HepG2 (cell line): ENCODE results near the gene DAGLB. TPM values are rescaled to one million over a fixed set of nuclear protein-coding genes. Genes with fewer than 3 reads are reported as not detected.

Experiments used
- ATAC-seq: fragments of 200-7000 bp; cut with Tn5 transposase; 3 replicates; pipeline ENCODE4 v1.9.1; 2020; ENCODE audit warnings: mild to moderate bottlenecking, moderate library complexity
- BruUV-seq: library from RNA; stranded (reverse); fragments of 400-500 nt; replicated peaks from 2 replicates; lab custom pipeline; 2021; lab: Mats Ljungman, UMichigan
- CTCF ChIA-PET: fragments of 300-600 bp; formaldehyde crosslinking; extraction: SDS; loops from one replicate; lab custom pipeline; 2021; ENCODE audit warnings: low total read pairs, inconsistent platforms, low intra/inter-chr PET ratio; lab: Yijun Ruan, JAX
- POLR2A ChIA-PET: fragments of 350-600 bp; sonication (Branson Sonifier 250); formaldehyde crosslinking; loops from one replicate; lab custom pipeline; 2020; ENCODE audit warnings: antibody characterized with exemption, inconsistent platforms; lab: Yijun Ruan, JAX
- DNase-seq: peaks from one replicate; pipeline ENCODE4 v3.0.0-alpha.2; 2015; ENCODE audit warnings: low spot score
- FAIRE-seq: peaks from 3 replicates; lab custom pipeline; 2011; peaks lifted over from hg19 to GRCh38; lab: Jason Lieb, UNC
- H2AFZ ChIP-seq: one replicate; pipeline ENCODE4 v1.6.1; 2011; ENCODE audit warnings: low read length, inconsistent platforms
- H3K27ac ChIP-seq: fragments of 300-600 bp; 3 replicates; pipeline ENCODE4 v1.8.0; 2011; ENCODE audit warnings: mixed run types, mild to moderate bottlenecking, mixed read lengths, low read length, inconsistent platforms; ENCODE audit not compliant: insufficient read depth; ENCODE audit errors: extremely low read length
- H3K27me3 ChIP-seq, 2 experiments: fragments of 200-600 bp in 1 of 2; 2 replicates in 1 of 2; 3 replicates in 1 of 2; pipeline versions ENCODE4 v1.6.0 to v1.8.0; 2011; ENCODE audit warnings: low read length in 2 of 2, mild to moderate bottlenecking in 2 of 2, moderate library complexity in 2 of 2, inconsistent platforms in 1 of 2; ENCODE audit not compliant: insufficient read depth in 2 of 2, control insufficient read depth in 1 of 2
- H3K36me3 ChIP-seq, 2 experiments: fragments of 200-600 bp in 1 of 2; replicated peaks in 1 of 2; 2 replicates in 1 of 2; 3 replicates in 1 of 2; pipeline versions ENCODE4 v1.5.1 to v1.8.0; 2011; ENCODE audit warnings: low read length in 2 of 2, inconsistent platforms in 1 of 2; ENCODE audit not compliant: insufficient read depth in 2 of 2, control insufficient read depth in 1 of 2
- H3K4me1 ChIP-seq: 2 replicates; pipeline ENCODE4 v1.5.1; 2012; ENCODE audit warnings: low read length, inconsistent platforms; ENCODE audit not compliant: insufficient read depth
- H3K4me2 ChIP-seq: 2 replicates; pipeline ENCODE4 v1.6.0; 2011; ENCODE audit warnings: low read depth, low read length, inconsistent platforms
- H3K4me3 ChIP-seq, 3 experiments: fragments of 200-600 bp in 1 of 3; sonication (generic), shearing (Covaris generic) in 1 of 3; replicated peaks in 1 of 3; 2 replicates each; pipeline ENCODE4 v1.5.1; 2011 to 2016; ENCODE audit warnings: low read length in 3 of 3, inconsistent platforms in 2 of 3, low read depth in 2 of 3, mild to moderate bottlenecking in 2 of 3, control low read depth in 1 of 3, mixed read lengths in 1 of 3; ENCODE audit not compliant: insufficient read depth in 1 of 3
- H3K79me2 ChIP-seq: one replicate; pipeline ENCODE4 v1.6.1; 2011; ENCODE audit warnings: low read length, inconsistent platforms; ENCODE audit not compliant: insufficient read depth
- H3K9ac ChIP-seq: 2 replicates; pipeline ENCODE4 v1.6.0; 2011; ENCODE audit warnings: mild to moderate bottlenecking, low read depth, low read length, inconsistent platforms; ENCODE audit not compliant: insufficient read depth
- H3K9me3 ChIP-seq: 2 replicates; pipeline ENCODE4 v1.5.1; 2012; ENCODE audit warnings: mild to moderate bottlenecking, low read length
- H4K20me1 ChIP-seq: 2 replicates; pipeline ENCODE4 v1.6.0; 2011; ENCODE audit warnings: inconsistent platforms, mild to moderate bottlenecking, low read length, moderate library complexity; ENCODE audit not compliant: insufficient read depth
- ATAD3A ChIP-seq: sonication (generic); formaldehyde crosslinking; IDR thresholded peaks from 2 replicates; pipeline ENCODE4 v1.4.0; 2020; ENCODE audit warnings: missing genetic modification reagents
- CHD4 ChIP-seq: fragments of 200-600 bp; sonication (generic); IDR thresholded peaks from 2 replicates; pipeline ENCODE4 v1.7.0; 2017; ENCODE audit warnings: mild to moderate bottlenecking, low read length, borderline replicate concordance
- EED ChIP-seq: sonication (generic); formaldehyde crosslinking; IDR thresholded peaks from 2 replicates; pipeline ENCODE4 v1.5.0; 2020; ENCODE audit warnings: mild to moderate bottlenecking, missing genetic modification reagents
- KMT2A ChIP-seq: sonication (generic); formaldehyde crosslinking; IDR thresholded peaks from 2 replicates; pipeline ENCODE4 v1.4.0; 2020; ENCODE audit warnings: missing genetic modification reagents
- TP53 ChIP-seq: sonication (generic); formaldehyde crosslinking; conservative IDR thresholded peaks from 2 replicates; pipeline ENCODE4 v1.4.0; 2020; ENCODE audit warnings: missing genetic modification reagents
- ZNF776 ChIP-seq: sonication (generic); formaldehyde crosslinking; IDR thresholded peaks from 2 replicates; pipeline ENCODE4 v1.4.0; 2020; ENCODE audit warnings: mild to moderate bottlenecking, missing genetic modification reagents
- WGBS: methylation state at CpG from one replicate; pipeline ENCODE4 v1.1.6; 2017; ENCODE audit warnings: low lambda C conversion rate; 5-methylcytosine and 5-hydroxymethylcytosine counted together
- in situ Hi-C: cut with HindIII; loops from 2 replicates; pipeline ENCODE4 v1.10.0; 2017; ENCODE audit warnings: low pct_unique_long_range_greater_than_20kb; ENCODE audit not compliant: extremely low pct_ligation_motif_present
- intact Hi-C: fragments of 100-400 bp; cut with micrococcal nuclease; formaldehyde crosslinking; loops from one replicate; pipeline ENCODE4 v1.10.0; 2022; ENCODE audit not compliant: unreplicated experiment
- polyA plus RNA-seq, 8 experiments: library from polyadenylated mRNA; depleted of rRNA in 3 of 8; stranded (reverse) in 7 of 8; unstranded in 1 of 8; fragments of >200 nt; fragmentation: Illumina TruSeq in 4 of 8; extraction: Trizol in 4 of 8; gene quantifications; 2 replicates each; pipeline versions ENCODE4 v1.2.1 to v1.2.3, GENCODE V29; 2011 to 2016; ENCODE audit warnings: low read depth in 4 of 8, missing spikeins in 1 of 8, mixed read lengths in 1 of 8; ENCODE audit not compliant: insufficient read depth in 1 of 8
- total RNA-seq, 5 experiments: library from RNA; depleted of rRNA; stranded (reverse); fragments of >200 nt; fragmentation: Illumina TruSeq; extraction: Trizol; gene quantifications; 2 replicates each; pipeline ENCODE4 v1.2.3, GENCODE V29; 2016; ENCODE audit warnings: low read depth in 1 of 5
- TF ChIP-seq, protein P1 (sequence below): sonication (generic); formaldehyde crosslinking; IDR thresholded peaks from 2 replicates; pipeline ENCODE4 v1.5.1; 2020; ENCODE audit warnings: mild to moderate bottlenecking, missing genetic modification reagents, moderate library complexity
- TF ChIP-seq, protein P2 (sequence below): IDR thresholded peaks from 2 replicates; pipeline ENCODE4 v1.6.1; 2016; ENCODE audit warnings: mild to moderate bottlenecking, missing biosample characterization, missing genetic modification reagents
- TF ChIP-seq, protein P3 (sequence below): sonication (generic); formaldehyde crosslinking; IDR thresholded peaks from 2 replicates; pipeline ENCODE4 v1.4.0; 2020; ENCODE audit warnings: missing genetic modification reagents

The DAGLB gene
- total and polyA plus RNA-seq, 2 of the 13 experiments (the other 11 are each of a cell fraction or from before 2014, with no cell fraction given): 7.9 to 9.8 TPM

DNA sequence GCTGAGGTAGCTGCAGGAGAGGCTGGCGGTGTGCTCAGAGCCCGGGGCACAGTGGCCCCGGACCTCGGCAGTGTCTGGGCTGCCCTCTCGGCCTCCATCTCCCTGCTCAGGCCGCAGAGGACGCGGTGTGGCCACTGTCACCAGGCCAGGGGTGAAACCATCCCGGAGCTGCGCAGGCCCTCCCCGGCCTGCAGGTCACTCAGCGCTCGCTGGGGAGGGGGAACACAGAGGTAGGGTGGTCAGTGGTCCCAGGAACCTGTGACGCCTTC, 49.8 kb upstream of the DAGLB start:
- no peaks in the 10 kb centered on the region for H3K36me3 ChIP-seq
- POLR2A ChIA-PET: no interaction called here

DNA sequence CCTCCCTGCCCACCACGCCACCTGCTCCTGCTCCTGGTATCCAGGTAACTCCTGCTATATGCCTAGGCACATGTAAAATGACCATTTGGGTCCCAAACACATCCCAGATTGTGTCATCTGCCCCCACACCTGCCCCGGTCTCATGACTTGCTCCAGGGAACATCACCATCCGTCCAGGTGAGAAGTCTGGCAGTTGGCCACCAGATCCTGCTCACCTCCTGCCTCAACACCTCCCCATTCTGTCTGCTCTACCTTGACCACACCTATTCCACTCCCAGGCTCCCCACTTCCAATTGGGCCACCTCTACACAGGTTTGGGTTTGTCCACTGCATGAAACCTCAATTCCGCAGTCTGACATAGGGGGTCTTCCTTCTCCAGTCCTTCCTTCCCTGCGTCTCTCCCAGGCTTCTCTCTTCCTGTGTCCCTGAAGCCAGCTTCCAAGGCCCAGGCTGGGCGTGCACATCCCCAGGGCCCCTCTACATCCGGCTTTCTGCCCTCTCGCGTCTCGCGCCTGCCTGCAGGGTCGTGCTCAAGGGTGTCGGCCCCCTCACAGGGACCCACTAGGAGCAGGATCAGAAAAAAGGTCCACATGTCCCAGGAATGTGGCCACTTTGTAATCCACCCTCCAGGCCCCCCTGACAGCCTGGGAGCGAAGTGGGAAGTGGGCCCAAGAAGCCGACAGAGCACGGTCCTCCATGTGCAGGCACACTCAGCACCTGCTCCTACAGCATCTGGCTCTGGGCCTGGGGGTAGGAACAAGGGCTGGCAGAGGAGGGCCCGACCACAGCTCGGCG, 49.3 kb upstream of the DAGLB start:
- Histone ChIP-seq H3K79me2 (no peaks in the 10 kb centered on the region), H3K9me3 (no peaks in the 10 kb centered on the region), H3K4me2 (peak overlapping the region; percentile 43), H3K27ac (no peak overlapping the region), H3K9ac (no peak overlapping the region), H3K4me3 (peak overlapping the region in 1 of 3 experiments; percentile 3; a peak in 2 of 6 replicates), H3K27me3 (peaks cover 13 to 67% of the 10 kb centered on the region in 2 experiments; a peak in 4 of 5 replicates), H3K36me3 (no peaks in the 10 kb centered on the region), H2AFZ (no peak overlapping the region), H4K20me1 (no peaks in the 10 kb centered on the region), H3K4me1 (no peaks in the 10 kb centered on the region)
- ChIA-PET CTCF (no interaction called here), POLR2A (no interaction called here)
- FAIRE-seq: no peak
- in situ Hi-C loops (no loop called here), intact Hi-C loops (no loop called here)
- WGBS: 27% methylated on average over 14 of the region's 19 CpGs
- ATAC-seq: peak; percentile 36
- no peak for DNase-seq
- BruUV-seq: no TSS peak
- no peak for TF ChIP-seq CHD4
- TF ChIP-seq, protein P1, sequence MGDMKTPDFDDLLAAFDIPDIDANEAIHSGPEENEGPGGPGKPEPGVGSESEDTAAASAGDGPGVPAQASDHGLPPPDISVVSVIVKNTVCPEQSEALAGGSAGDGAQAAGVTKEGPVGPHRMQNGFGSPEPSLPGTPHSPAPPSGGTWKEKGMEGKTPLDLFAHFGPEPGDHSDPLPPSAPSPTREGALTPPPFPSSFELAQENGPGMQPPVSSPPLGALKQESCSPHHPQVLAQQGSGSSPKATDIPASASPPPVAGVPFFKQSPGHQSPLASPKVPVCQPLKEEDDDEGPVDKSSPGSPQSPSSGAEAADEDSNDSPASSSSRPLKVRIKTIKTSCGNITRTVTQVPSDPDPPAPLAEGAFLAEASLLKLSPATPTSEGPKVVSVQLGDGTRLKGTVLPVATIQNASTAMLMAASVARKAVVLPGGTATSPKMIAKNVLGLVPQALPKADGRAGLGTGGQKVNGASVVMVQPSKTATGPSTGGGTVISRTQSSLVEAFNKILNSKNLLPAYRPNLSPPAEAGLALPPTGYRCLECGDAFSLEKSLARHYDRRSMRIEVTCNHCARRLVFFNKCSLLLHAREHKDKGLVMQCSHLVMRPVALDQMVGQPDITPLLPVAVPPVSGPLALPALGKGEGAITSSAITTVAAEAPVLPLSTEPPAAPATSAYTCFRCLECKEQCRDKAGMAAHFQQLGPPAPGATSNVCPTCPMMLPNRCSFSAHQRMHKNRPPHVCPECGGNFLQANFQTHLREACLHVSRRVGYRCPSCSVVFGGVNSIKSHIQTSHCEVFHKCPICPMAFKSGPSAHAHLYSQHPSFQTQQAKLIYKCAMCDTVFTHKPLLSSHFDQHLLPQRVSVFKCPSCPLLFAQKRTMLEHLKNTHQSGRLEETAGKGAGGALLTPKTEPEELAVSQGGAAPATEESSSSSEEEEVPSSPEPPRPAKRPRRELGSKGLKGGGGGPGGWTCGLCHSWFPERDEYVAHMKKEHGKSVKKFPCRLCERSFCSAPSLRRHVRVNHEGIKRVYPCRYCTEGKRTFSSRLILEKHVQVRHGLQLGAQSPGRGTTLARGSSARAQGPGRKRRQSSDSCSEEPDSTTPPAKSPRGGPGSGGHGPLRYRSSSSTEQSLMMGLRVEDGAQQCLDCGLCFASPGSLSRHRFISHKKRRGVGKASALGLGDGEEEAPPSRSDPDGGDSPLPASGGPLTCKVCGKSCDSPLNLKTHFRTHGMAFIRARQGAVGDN: peak; percentile 45
- TF ChIP-seq ATAD3A (CRISPR knock-in tag): no peak
- no peak for TF ChIP-seq TP53 (CRISPR knock-in tag)
- TF ChIP-seq, protein P2, sequence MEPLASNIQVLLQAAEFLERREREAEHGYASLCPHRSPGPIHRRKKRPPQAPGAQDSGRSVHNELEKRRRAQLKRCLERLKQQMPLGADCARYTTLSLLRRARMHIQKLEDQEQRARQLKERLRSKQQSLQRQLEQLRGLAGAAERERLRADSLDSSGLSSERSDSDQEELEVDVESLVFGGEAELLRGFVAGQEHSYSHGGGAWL (CRISPR knock-in tag): no peak
- TF ChIP-seq, protein P3, sequence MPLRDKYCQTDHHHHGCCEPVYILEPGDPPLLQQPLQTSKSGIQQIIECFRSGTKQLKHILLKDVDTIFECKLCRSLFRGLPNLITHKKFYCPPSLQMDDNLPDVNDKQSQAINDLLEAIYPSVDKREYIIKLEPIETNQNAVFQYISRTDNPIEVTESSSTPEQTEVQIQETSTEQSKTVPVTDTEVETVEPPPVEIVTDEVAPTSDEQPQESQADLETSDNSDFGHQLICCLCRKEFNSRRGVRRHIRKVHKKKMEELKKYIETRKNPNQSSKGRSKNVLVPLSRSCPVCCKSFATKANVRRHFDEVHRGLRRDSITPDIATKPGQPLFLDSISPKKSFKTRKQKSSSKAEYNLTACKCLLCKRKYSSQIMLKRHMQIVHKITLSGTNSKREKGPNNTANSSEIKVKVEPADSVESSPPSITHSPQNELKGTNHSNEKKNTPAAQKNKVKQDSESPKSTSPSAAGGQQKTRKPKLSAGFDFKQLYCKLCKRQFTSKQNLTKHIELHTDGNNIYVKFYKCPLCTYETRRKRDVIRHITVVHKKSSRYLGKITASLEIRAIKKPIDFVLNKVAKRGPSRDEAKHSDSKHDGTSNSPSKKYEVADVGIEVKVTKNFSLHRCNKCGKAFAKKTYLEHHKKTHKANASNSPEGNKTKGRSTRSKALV (CRISPR knock-in tag): no peak
- 0 out of 2 replicates have a peak, but pooled peaks have one; percentile 27 for TF ChIP-seq EED

More for the DNA sequence above, 49.8 kb upstream of the DAGLB start:
- DNase-seq (no peak), FAIRE-seq (no peak), ATAC-seq (peak; percentile 41)
- no peaks in the 10 kb centered on the region for H4K20me1 ChIP-seq
- no peak for TF ChIP-seq KMT2A (CRISPR knock-in tag)
- 0 out of 2 replicates have a peak, but pooled peaks have one; percentile 9 for TF ChIP-seq ZNF776 (CRISPR knock-in tag)
- no peaks in the 10 kb centered on the region for H3K4me1 ChIP-seq
- no peaks in the 10 kb centered on the region for H3K9me3 ChIP-seq
- H3K4me2 ChIP-seq: peak overlapping the region; percentile 43
- H3K27me3 ChIP-seq: peaks cover 13 to 72% of the 10 kb centered on the region in 2 experiments; a peak in 4 of 5 replicates
- H3K4me3 ChIP-seq: peak overlapping the region in 1 of 3 experiments; percentile 3; a peak in 2 of 6 replicates
- no TSS peak for BruUV-seq
- in situ Hi-C loops: no loop called here
- CTCF ChIA-PET: no interaction called here
- intact Hi-C loops: no loop called here
- no CpG with 5 or more reads among the region's 14 CpGs for WGBS
- H2AFZ ChIP-seq: no peak overlapping the region
- no peak overlapping the region for H3K27ac ChIP-seq
- H3K9ac ChIP-seq: no peak overlapping the region
- no peaks in the 10 kb centered on the region for H3K79me2 ChIP-seq
